Measurements from ENCODE around the gene ABLIM2.

ABLIM2 gene

GRCh38 chr4:8040607-8041006 is 118.0 kb downstream of the ABLIM2 start:
- DNase-seq, result no peak

DNA sequence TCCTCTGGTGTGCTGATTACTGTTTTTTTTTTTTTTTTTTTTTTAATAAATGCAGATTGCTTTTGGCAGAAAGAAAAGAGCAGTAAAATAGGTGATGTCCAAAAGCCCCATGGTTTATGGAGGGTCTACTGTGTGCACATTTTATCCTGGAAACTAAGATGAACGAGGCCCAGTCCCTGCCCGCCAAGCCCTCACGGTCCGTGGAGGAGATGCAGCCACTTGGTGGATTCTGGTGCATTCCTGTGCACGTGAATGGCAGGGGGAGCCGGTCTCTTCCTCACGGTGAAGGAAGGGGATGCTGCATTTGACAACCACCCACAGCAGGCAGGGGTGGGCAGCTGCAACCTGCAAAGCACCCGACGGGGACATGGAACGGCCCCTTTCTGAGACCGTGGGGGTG is 118.8 kb downstream of the ABLIM2 start:
- DNase-seq, result no peak

DNA sequence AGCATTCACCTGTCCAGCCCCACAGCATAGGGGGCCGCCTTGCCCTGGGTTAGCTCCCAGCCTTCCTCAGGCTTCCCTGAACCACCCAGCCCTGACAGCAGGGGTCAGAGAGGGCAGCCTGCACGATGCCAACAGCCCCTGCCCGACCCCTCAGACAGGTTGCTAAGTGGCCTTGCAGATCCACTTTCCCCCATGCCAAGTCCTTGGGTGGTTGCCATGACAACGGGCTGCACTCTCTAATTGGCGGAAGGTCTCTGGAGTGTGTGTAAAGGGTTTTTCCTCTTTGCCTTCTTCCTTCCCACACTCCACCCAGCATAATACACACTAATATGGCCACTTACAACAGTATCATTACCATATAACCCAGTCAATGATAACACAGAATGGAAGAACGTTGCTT is 119.3 kb downstream of the ABLIM2 start:
- DNase-seq, result peak; percentile 12 to 48

DNA sequence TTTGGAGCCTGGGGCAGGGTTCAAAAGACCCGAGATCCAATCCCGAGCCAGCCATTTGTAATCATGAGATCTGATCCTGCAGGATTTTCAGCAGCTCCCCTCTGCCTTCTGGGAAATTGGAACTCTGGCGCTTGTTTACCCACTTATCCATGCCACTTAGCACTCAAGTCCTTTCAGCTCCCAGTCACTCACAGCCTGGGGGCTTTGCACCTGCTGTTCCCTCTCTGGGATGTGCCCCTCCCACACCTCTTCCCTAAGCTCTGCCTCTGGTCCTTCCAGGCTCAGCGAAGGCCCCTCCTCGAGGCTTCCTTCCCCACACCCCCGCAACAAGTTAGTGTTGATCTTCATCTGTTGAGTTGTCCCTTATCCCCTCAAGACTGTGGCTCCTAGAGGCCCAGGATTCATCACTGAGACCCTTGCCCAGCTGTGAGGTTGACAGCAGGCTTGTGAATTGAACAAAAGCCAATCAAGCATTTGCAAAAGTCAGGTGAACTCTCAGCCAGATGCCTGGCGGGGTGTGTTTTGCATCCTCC is 119.8 kb downstream of the ABLIM2 start:
- DNase-seq, result no peak

DNA sequence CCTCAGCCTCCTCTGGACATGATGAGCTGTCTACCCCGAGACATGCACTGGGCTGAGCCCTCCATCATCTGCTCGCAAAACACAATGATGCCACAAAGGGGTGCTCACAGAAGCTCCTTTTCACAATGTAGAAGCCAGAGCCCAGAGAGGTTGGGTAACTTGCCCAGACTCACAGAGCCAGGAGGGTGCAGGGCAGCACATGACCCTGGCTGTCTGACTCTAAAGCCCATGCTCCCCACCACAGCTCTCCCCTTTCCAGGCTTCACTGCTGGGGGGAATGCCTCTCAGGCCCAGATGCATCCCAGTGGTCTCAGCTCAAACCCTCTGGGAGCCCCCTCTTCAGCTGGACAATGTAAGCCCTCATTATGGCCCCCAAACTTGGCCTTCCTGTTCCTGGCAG is 120.5 kb downstream of the ABLIM2 start:
- no peak for DNase-seq

DNA sequence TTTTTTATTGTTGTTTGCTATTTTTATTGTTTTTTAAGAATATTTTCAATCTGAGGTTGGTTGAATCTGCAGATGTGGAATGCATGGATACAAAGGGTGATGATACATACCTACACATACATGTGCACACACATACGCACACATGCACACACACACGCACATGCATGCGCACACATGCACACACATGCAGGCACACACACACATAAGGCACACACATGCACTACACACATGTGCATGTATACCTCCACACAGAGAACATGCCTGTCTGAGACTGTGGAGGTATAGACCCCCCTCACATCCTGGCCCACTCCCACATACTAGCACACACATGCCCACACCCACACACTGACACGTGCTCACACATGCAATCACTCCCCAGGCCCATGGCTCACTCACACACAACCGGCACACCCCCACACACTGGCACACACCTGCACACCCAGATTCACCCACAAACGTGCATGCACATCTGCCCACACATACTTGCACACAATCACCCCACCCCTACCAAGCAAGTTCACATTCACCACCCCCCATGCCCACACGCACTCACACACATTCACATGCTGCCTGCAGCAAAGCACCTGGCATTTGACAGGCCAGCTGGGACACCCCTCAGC is 121.4 kb downstream of the ABLIM2 start:
- no peak for DNase-seq

DNA sequence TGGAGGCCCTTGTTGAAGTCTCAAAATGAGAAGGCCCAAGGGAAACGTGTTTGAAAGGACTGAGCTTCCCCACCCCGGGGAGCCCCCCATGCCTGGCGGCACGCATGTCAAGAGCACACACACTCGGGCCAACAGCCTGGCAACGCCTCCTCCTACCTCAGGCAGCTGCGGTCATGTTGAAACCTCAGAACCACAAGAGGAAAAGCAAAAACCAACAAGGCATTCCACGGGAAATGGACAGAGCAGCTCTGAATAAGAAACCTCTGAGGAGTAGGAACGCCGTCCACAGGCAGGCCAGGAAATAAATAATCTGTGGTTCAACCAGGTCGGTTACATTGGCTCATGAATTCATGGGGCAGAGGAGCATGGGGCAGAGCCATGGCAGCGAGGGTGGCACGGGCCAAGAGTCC is 123.2 kb downstream of the ABLIM2 start:
- no peak for DNase-seq

GRCh38 chr4:8033829-8034528 is 124.6 kb downstream of the ABLIM2 start:
- no peak for DNase-seq

GRCh38 chr4:8033067-8033755 is 125.4 kb downstream of the ABLIM2 start:
- no peak for DNase-seq

- DNase-seq, result no peak
These were observed 126.2 kb downstream of the ABLIM2 start for GRCh38 chr4:8032381-8032780.

GRCh38 chr4:8030121-8030781 is 128.4 kb downstream of the ABLIM2 start:
- DNase-seq, result no peak

DNA sequence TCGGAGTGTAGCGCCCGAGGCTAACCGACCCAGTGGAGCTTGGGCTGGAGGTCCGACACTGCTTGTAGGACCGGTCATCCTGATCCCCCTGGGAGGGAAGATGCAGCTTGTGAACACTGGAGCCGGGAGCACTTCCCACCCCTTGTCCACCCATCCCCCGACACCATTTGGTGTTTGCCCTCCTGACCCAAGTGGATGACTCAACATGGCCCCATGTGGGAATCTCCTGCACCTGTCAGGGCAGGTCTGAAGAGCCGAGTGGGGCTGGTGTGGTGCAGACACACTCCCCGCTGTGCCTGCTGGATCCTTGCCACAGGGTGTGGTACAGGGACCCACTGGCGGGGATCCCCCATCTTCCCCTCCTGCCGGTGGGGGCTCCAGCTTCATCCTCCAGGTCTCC is 128.9 kb downstream of the ABLIM2 start:
- DNase-seq, result no peak

DNA sequence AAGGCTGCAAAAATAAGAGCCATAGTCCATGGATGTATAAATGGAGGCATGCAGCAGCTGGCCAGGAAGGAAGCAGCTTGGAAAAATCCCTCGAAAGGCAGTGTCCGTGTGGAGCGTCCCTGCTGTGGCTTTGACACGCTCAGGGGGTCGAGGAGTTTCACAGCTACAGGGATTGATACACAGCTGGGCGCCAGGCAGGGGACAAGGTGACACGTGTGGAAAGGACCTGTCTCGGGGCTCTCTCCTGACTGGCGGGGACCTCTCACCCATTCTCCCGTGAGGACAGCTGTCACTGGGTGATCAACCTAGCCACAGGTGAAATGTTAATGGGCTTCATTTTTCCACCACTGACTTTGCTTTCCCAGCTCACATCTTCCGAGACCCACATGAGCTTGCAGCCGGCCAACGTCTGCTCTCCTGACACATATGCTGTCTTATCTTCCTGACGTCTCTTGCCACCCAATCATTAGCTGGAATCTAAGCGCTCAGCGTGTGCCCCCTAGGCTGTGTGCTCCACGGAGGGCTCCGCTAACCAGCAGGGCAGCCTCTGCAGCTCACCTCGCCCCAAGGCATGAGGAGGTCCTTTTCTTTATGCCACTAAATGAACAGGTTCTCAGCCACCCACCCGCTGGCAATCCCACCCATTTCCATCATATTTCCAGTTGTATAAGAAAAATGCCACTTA is 129.6 kb downstream of the ABLIM2 start:
- DNase-seq, result no peak

GRCh38 chr4:8028368-8028767 is 130.2 kb downstream of the ABLIM2 start:
- DNase-seq, result no peak

DNA sequence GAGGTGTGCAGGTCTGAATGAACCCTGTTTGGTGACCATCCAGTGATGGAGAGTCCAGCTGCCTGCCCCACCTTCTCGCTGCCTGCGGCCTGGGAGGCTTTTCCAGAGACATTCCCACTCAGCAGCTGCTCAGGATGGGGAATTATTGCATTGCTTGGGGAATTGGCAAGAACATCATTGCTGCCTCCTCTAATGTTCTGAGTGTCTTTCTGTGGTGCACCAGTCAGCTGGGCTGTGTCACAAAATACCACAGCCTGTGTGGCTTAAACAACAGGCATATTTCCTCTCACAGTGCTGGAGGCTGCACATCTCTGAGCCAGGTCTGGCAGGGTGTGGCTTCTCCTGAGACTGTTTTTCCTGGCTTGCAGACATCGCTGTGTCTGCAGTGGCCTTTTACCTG is 132.2 kb downstream of the ABLIM2 start:
- no peak for DNase-seq

GRCh38 chr4:8025668-8026067 is 132.9 kb downstream of the ABLIM2 start:
- no peak for DNase-seq

- no peak for DNase-seq
These were observed 134.4 kb downstream of the ABLIM2 start for GRCh38 chr4:8024073-8024786.

GRCh38 chr4:8023696-8024033 is 134.9 kb downstream of the ABLIM2 start:
- DNase-seq, result no peak

GRCh38 chr4:8022767-8023695 is 135.6 kb downstream of the ABLIM2 start:
- DNase-seq, result no peak

- DNase-seq, result no peak
These were observed 136.8 kb downstream of the ABLIM2 start for GRCh38 chr4:8021796-8022195.
